ENCODE data around the gene TMC3. TPM values are rescaled to one million over a fixed set of nuclear protein-coding genes. Genes with fewer than 3 reads are reported as not detected.
"Not testable (repeated sequence)": the region's sequence is repeated elsewhere in the genome, so short reads cannot be mapped to it uniquely, and the experiment has no call there.

Gene TMC3
- total RNA-seq, 4 donors from 2014 or later = 0.17 to 0.99 (median 0.47) TPM

DNA sequence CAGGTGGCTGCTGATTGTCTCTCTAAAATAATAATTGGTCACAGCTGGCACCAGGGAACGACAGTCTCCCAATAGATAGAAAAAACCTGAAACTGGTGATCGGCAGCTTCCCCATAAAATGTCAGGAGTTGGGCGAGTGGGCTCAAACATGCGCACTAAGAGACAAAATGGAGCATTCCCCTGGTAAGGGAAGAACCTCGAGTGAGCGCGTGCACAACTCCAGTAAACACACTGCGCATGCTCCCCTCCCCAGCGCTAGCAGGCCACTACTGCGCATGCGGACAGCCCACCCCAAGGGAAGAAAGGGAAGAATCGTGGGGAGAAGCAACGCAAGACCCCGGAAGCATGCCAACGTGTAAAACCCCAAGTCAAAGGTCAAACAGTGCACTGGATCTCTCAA lies 42.4 kb downstream of the TMC3 start:
- Histone ChIP-seq H3K9me3 (no peaks in the 10 kb centered on the region), H3K36me3 (no peaks in the 10 kb centered on the region), H3K27me3 (no peaks in the 10 kb centered on the region), H3K4me1 (no peaks in the 10 kb centered on the region), H3K27ac (replicated peaks in 1 of 4) (no peak overlapping the region), H3K4me3 (no peak overlapping the region)
- DNase-seq (ENCODE audit: extremely low spot score) = no peak
- 97% methylated on average over 15 of the region's 15 CpGs for WGBS
- intact Hi-C loops (cut with DNase I) = loop anchor here (10.0 kb wide), 1 partner anchor 57 kb away; no protein-coding TSS in a partner anchor
- TF ChIP-seq EP300 (IDR thresholded peaks at IDR 0.05) (no peak), POLR2AphosphoS5 (IDR thresholded peaks at IDR 0.05) (no peak), POLR2A (IDR thresholded peaks at IDR 0.05; ENCODE audit: low read depth) (no peak)
- TF ChIP-seq, protein P1, sequence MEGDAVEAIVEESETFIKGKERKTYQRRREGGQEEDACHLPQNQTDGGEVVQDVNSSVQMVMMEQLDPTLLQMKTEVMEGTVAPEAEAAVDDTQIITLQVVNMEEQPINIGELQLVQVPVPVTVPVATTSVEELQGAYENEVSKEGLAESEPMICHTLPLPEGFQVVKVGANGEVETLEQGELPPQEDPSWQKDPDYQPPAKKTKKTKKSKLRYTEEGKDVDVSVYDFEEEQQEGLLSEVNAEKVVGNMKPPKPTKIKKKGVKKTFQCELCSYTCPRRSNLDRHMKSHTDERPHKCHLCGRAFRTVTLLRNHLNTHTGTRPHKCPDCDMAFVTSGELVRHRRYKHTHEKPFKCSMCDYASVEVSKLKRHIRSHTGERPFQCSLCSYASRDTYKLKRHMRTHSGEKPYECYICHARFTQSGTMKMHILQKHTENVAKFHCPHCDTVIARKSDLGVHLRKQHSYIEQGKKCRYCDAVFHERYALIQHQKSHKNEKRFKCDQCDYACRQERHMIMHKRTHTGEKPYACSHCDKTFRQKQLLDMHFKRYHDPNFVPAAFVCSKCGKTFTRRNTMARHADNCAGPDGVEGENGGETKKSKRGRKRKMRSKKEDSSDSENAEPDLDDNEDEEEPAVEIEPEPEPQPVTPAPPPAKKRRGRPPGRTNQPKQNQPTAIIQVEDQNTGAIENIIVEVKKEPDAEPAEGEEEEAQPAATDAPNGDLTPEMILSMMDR (IDR thresholded peaks at IDR 0.05) = no peak

DNA sequence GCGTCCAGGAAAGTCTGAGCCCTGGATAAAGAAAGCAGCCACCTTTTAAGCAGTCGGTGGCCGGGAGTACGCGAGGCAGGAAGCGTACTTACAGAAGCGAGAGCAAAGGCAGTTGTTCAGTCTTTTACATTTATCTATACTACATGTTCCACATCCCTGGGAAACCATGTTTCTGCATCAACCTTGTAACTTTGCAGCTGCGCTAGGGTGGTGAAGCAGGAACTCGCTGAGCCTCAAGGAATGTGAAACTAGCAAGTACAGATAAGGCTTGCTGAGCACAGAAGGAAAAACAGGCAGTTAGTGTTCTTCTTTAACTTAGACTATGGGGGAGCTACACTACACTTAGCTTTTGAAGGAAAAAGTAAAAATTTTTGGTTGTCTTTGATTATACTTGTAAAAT lies 42.9 kb downstream of the TMC3 start:
- not testable (repeated sequence) for DNase-seq (ENCODE audit: extremely low spot score); H3K4me3 ChIP-seq
- intact Hi-C loops (cut with DNase I) = loop anchor here (10.0 kb wide), 1 partner anchor 56 kb away; no protein-coding TSS in a partner anchor

DNA sequence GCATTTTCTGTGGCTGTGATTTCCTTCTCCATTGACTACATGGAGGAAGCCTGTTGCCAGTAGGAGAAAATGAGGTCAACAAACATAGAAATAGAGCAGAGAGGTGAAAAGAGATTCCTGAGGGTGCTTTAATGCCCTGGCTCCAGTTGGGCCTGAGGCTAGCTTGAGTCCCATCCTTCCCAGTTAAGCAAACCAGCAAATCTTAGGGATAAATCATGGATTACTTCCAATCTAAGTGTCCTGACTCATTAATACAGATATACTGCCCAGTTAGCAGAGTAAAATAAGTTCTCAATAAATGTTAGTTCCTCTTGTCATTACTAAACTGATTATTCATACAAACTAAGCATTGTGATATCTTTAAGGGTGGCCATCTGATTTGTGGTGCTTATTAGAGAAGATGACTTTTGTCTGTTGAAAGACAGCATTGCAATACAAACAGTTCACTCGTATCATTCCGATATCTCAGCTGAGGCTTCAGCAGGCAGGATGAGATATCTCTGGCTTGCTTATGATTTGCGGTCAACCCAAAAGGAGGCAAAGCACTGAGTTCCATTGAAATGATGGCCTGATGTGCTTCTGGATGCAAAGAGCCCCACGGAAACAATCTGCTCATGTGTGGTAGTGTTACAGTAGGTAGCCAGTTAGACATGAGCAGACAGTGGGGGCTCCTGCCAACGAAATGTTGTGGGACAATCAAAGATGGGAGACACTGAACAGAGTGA lies 43.5 kb downstream of the TMC3 start:
- DNase-seq (ENCODE audit: extremely low spot score) = no peak
- H3K36me3 ChIP-seq = no peaks in the 10 kb centered on the region
- TF ChIP-seq, protein P1 (IDR thresholded peaks at IDR 0.05) = no peak
- TF ChIP-seq POLR2AphosphoS5 (IDR thresholded peaks at IDR 0.05) (no peak), EP300 (IDR thresholded peaks at IDR 0.05) (no peak), POLR2A (IDR thresholded peaks at IDR 0.05; ENCODE audit: low read depth) (no peak)
- 81% methylated on average over 5 of the region's 5 CpGs for WGBS
- H3K27me3 ChIP-seq = no peaks in the 10 kb centered on the region
- no peaks in the 10 kb centered on the region for H3K9me3 ChIP-seq
- intact Hi-C loops (cut with DNase I) = loop anchor here (10.0 kb wide), 1 partner anchor 56 kb away; no protein-coding TSS in a partner anchor
- no peaks in the 10 kb centered on the region for H3K4me1 ChIP-seq
- H3K4me3 ChIP-seq = no peak overlapping the region
- H3K27ac ChIP-seq (replicated peaks in 1 of 4) = no peak overlapping the region

More for the DNA sequence above, 42.9 kb downstream of the TMC3 start:
- not testable (repeated sequence) for H3K9me3 ChIP-seq; H3K27me3 ChIP-seq; H3K36me3 ChIP-seq; H3K4me1 ChIP-seq; H3K27ac ChIP-seq (replicated peaks in 1 of 4)
- WGBS = 81% methylated on average over 9 of the region's 9 CpGs

DNA sequence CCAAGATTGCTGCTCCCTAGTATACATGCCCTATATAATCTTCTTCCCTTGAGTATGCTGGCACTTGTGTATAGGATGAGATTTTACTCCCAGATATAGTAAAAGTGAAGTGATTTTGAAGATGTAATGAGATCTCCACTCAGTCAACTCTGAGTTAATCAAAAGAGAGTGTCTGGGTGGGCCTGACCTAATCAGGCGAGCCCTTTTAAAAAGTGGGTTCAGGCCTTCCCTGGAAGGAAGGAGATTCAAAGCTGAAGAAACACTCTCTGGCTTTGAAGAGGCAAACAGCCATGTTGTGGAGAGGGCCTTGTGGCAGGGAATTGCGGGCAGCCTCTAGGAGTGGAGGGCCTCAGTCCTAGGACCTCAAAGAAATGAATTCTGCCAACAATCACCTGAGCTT lies 44.6 kb downstream of the TMC3 start:
- 95% methylated on average over 2 of the region's 2 CpGs for WGBS
- Histone ChIP-seq H3K9me3 (no peaks in the 10 kb centered on the region), H3K27me3 (no peaks in the 10 kb centered on the region), H3K4me1 (peaks cover 4 to 5% (median 4%) of the 10 kb centered on the region in 4 donors), H3K36me3 (no peaks in the 10 kb centered on the region), H3K27ac (replicated peaks in 1 of 4) (no peak overlapping the region), H3K4me3 (no peak overlapping the region)
- intact Hi-C loops (cut with DNase I) = loop anchor here (10.0 kb wide), 1 partner anchor 335 kb away; no protein-coding TSS in a partner anchor
- TF ChIP-seq, protein P1 (IDR thresholded peaks at IDR 0.05) = no peak
- TF ChIP-seq POLR2AphosphoS5 (IDR thresholded peaks at IDR 0.05) (no peak), POLR2A (IDR thresholded peaks at IDR 0.05; ENCODE audit: low read depth) (no peak), EP300 (IDR thresholded peaks at IDR 0.05) (no peak)
- DNase-seq (ENCODE audit: extremely low spot score) = no peak

DNA sequence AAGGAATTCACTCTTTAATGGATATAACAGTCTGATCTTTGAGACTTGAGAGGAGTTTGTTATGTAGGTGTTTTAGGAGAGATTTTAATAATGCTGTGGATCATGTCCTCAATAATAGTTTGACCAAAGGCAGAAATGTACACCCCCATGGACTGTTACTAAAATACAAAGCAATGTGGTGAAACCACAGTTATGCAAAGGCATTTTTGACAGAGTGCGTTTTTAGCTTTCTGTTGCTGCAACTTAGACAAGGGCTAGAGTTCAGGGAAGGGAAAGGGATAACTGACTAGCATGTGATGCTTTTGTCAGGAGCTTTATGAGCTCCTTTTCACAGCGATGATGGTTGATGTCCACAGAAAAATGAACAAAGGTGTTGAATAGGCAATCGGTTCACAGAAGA lies 46.5 kb downstream of the TMC3 start:
- Histone ChIP-seq H3K27ac (replicated peaks in 1 of 4) (no peak overlapping the region), H3K4me3 (no peak overlapping the region), H3K9me3 (no peaks in the 10 kb centered on the region), H3K4me1 (peaks cover 14 to 20% (median 20%) of the 10 kb centered on the region in 4 donors), H3K27me3 (no peaks in the 10 kb centered on the region), H3K36me3 (no peaks in the 10 kb centered on the region)
- intact Hi-C loops (cut with DNase I) = loop anchor here (10.0 kb wide), 1 partner anchor 333 kb away; no protein-coding TSS in a partner anchor
- WGBS = 86% methylated on average over 3 of the region's 3 CpGs
- TF ChIP-seq, protein P1 (IDR thresholded peaks at IDR 0.05) = no peak
- TF ChIP-seq POLR2A (IDR thresholded peaks at IDR 0.05; ENCODE audit: low read depth) = no peak
- TF ChIP-seq EP300 (IDR thresholded peaks at IDR 0.05) = no peak
- TF ChIP-seq POLR2AphosphoS5 (IDR thresholded peaks at IDR 0.05) = no peak
- no peak for DNase-seq (ENCODE audit: extremely low spot score)

Measured in esophagus muscularis mucosa (tissue), 4 donors.